ENCODE results near the gene SRGAP1. TPM values are rescaled to one million over a fixed set of nuclear protein-coding genes. Genes with fewer than 3 reads are reported as not detected.

The SRGAP1 gene
- total and polyA plus RNA-seq, 8 donors, result 0.70 to 37.9 (median 9.8) TPM

- no peaks in the 10 kb centered on the region for H3K27me3 ChIP-seq
- no peak for DNase-seq
- no peak overlapping the region for H3K27ac ChIP-seq
- H3K36me3 ChIP-seq, result no peaks in the 10 kb centered on the region
- intact Hi-C loops (cut with DNase I; ENCODE audit: low total_unique reads), result no loop called here
- H3K9me3 ChIP-seq, result no peaks in the 10 kb centered on the region
- peaks cover 0 to 10% (median 0%) of the 10 kb centered on the region in 4 donors for H3K4me1 ChIP-seq
- TF ChIP-seq CTCF (IDR thresholded peaks at IDR 0.05), result no peak
- no peak for TF ChIP-seq POLR2AphosphoS5 (IDR thresholded peaks at IDR 0.05)
- TF ChIP-seq EP300 (IDR thresholded peaks at IDR 0.05), result no peak
- TF ChIP-seq POLR2A (IDR thresholded peaks at IDR 0.05), result no peak
- H3K4me3 ChIP-seq, result no peak overlapping the region
These were observed 97.4 kb downstream of the SRGAP1 start for GRCh38 chr12:63941879-63942278.

GRCh38 chr12:63942464-63943241 lies 98.2 kb downstream of the SRGAP1 start:
- H3K27me3 ChIP-seq, result no peaks in the 10 kb centered on the region
- WGBS, 5 donors, result 81 to 88% (median 85%) methylated on average over 9 of the region's 9 CpGs
- H3K36me3 ChIP-seq, result no peaks in the 10 kb centered on the region
- intact Hi-C loops (cut with DNase I; ENCODE audit: low total_unique reads), result no loop called here
- peaks cover 0 to 10% (median 0%) of the 10 kb centered on the region in 4 donors for H3K4me1 ChIP-seq
- TF ChIP-seq POLR2AphosphoS5 (IDR thresholded peaks at IDR 0.05), result no peak
- no peak for DNase-seq
- no peak overlapping the region for H3K4me3 ChIP-seq
- no peaks in the 10 kb centered on the region for H3K9me3 ChIP-seq
- no peak overlapping the region for H3K27ac ChIP-seq

DNA sequence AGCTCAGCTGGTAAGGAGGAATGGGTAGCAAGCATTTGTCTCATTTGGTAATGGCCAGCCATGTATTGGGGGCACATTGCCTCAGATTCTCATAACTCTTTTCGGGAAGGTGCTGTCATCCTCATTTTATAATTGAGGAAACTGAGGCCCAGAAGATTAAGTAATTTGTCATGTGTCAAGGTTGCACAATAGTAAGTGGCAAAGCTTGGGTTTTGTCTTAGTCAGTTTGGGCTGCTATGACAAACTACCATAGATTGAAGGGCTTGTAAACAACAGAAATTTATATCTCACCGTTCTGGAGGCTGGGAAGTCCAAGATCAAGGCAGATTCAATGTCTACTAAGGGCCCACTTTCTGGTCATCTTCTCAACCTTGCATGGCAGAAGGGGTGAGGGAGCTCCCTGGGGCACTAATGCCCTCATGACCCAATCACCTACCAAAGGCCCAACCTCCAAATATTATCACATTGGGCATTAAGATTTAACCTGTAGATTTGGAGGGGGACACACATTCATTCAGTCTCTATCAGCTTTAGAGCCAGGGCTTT lies 99.6 kb downstream of the SRGAP1 start:
- no peak for DNase-seq
- H3K27ac ChIP-seq, result no peak overlapping the region
- intact Hi-C loops (cut with DNase I; ENCODE audit: low total_unique reads), result no loop called here
- H3K4me1 ChIP-seq, result peaks cover 0 to 10% (median 0%) of the 10 kb centered on the region in 4 donors
- H3K4me3 ChIP-seq, result no peak overlapping the region
- 84 to 97% (median 92%) methylated on average over 2 of the region's 2 CpGs for WGBS, 5 donors
- no peak for TF ChIP-seq EP300 (IDR thresholded peaks at IDR 0.05)
- no peak for TF ChIP-seq CTCF (IDR thresholded peaks at IDR 0.05)
- TF ChIP-seq POLR2AphosphoS5 (IDR thresholded peaks at IDR 0.05), result no peak
- no peak for TF ChIP-seq POLR2A (IDR thresholded peaks at IDR 0.05)
- no peaks in the 10 kb centered on the region for H3K9me3 ChIP-seq
- H3K27me3 ChIP-seq, result no peaks in the 10 kb centered on the region
- H3K36me3 ChIP-seq, result no peaks in the 10 kb centered on the region

- no peaks in the 10 kb centered on the region for H3K9me3 ChIP-seq
- H3K4me3 ChIP-seq, result no peak overlapping the region
- peak in 1 of 2 donors; percentile 33 for DNase-seq
- no peak overlapping the region for H3K27ac ChIP-seq
- WGBS, 5 donors, result 60 to 67% (median 66%) methylated on average over 5 of the region's 5 CpGs
- TF ChIP-seq POLR2A (IDR thresholded peaks at IDR 0.05), result no peak
- TF ChIP-seq POLR2AphosphoS5 (IDR thresholded peaks at IDR 0.05), result no peak
- no peak for TF ChIP-seq CTCF (IDR thresholded peaks at IDR 0.05)
- TF ChIP-seq EP300 (IDR thresholded peaks at IDR 0.05), result no peak
- no peaks in the 10 kb centered on the region for H3K36me3 ChIP-seq
- H3K4me1 ChIP-seq, result peaks cover 0 to 14% (median under 1%) of the 10 kb centered on the region in 4 donors
- no peaks in the 10 kb centered on the region for H3K27me3 ChIP-seq
- intact Hi-C loops (cut with DNase I; ENCODE audit: low total_unique reads), result no loop called here
These were observed 100.2 kb downstream of the SRGAP1 start for GRCh38 chr12:63944586-63945228.

Data from stomach (tissue), 9 donors.